Measurements from ENCODE around the gene FXYD1. TPM values are rescaled to one million over a fixed set of nuclear protein-coding genes. Genes with fewer than 3 reads are reported as not detected.

The FXYD1 gene
- total and polyA plus RNA-seq, 12 donors, result 251 to 819 (median 578) TPM

- TF ChIP-seq, protein P1, sequence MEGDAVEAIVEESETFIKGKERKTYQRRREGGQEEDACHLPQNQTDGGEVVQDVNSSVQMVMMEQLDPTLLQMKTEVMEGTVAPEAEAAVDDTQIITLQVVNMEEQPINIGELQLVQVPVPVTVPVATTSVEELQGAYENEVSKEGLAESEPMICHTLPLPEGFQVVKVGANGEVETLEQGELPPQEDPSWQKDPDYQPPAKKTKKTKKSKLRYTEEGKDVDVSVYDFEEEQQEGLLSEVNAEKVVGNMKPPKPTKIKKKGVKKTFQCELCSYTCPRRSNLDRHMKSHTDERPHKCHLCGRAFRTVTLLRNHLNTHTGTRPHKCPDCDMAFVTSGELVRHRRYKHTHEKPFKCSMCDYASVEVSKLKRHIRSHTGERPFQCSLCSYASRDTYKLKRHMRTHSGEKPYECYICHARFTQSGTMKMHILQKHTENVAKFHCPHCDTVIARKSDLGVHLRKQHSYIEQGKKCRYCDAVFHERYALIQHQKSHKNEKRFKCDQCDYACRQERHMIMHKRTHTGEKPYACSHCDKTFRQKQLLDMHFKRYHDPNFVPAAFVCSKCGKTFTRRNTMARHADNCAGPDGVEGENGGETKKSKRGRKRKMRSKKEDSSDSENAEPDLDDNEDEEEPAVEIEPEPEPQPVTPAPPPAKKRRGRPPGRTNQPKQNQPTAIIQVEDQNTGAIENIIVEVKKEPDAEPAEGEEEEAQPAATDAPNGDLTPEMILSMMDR (IDR thresholded peaks at IDR 0.05), result no peak
- no peak overlapping the region for H3K27ac ChIP-seq
- peaks cover 4 to 30% (median 12%) of the 10 kb centered on the region in 9 donors for H3K4me1 ChIP-seq
- no peak for ATAC-seq
- DNase-seq, result no peak
- no peaks in the 10 kb centered on the region for H3K27me3 ChIP-seq
- intact Hi-C loops (cut with DNase I), result no loop called here
- H3K36me3 ChIP-seq, result no peaks in the 10 kb centered on the region
- no peaks in the 10 kb centered on the region for H3K9me3 ChIP-seq
- H3K4me3 ChIP-seq, result no peak overlapping the region
- 58 to 63% methylated on average over 8 of the region's 8 CpGs for WGBS, 2 donors
Measured at GRCh38 chr19:35117116-35117515, 21.5 kb upstream of the FXYD1 start.

DNA sequence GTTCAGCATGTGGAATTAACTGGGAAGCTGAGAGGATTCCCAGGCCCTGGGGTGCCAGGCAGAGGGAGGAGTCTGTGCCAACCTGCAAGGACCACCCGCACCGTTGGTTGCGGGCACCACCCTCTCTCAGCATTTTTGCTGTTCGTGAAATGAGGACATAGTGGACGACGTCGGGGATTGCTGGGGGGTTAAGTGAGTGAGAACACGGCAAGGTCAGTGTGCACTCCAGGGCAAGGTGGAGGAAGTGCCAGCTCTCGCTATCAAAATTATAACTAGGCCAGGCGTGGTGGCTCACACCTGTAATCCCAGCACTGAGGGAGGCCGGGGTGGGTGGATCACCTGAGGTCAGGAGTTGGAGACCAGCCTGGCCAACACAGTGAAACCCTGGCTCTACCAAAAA, 20.8 kb upstream of the FXYD1 start:
- no peaks in the 10 kb centered on the region for H3K27me3 ChIP-seq
- H3K36me3 ChIP-seq, result no peaks in the 10 kb centered on the region
- no peak overlapping the region for H3K27ac ChIP-seq
- TF ChIP-seq, protein P1 (IDR thresholded peaks at IDR 0.05), result no peak
- no peaks in the 10 kb centered on the region for H3K9me3 ChIP-seq
- WGBS, 2 donors, result 76 to 77% methylated on average over 11 of the region's 11 CpGs
- DNase-seq (no peak), ATAC-seq (no peak)
- H3K4me3 ChIP-seq, result no peak overlapping the region
- peaks cover 4 to 30% (median 13%) of the 10 kb centered on the region in 9 donors for H3K4me1 ChIP-seq
- intact Hi-C loops (cut with DNase I), result no loop called here

GRCh38 chr19:35118268-35119020, 20.2 kb upstream of the FXYD1 start:
- H3K4me1 ChIP-seq, result peaks cover 6 to 36% (median 16%) of the 10 kb centered on the region in 9 donors
- DNase-seq, result no peak
- 78 to 79% methylated on average over 11 to 13 of the region's 13 CpGs for WGBS, 2 donors
- H3K27me3 ChIP-seq, result no peaks in the 10 kb centered on the region
- TF ChIP-seq, protein P1 (IDR thresholded peaks at IDR 0.05), result no peak
- no peak overlapping the region for H3K4me3 ChIP-seq
- ATAC-seq, result peak in 2 of 8 donors; percentile 4 to 15
- H3K27ac ChIP-seq, result peak overlapping the region in 1 of 10 donors; percentile 21
- no peaks in the 10 kb centered on the region for H3K36me3 ChIP-seq
- intact Hi-C loops (cut with DNase I), result no loop called here
- no peaks in the 10 kb centered on the region for H3K9me3 ChIP-seq

- WGBS, 2 donors, result 65 to 73% methylated on average over 14 of the region's 14 CpGs
- Histone ChIP-seq H3K4me1 (peaks cover 9 to 43% (median 23%) of the 10 kb centered on the region in 9 donors), H3K27ac (no peak overlapping the region), H3K36me3 (no peaks in the 10 kb centered on the region), H3K27me3 (no peaks in the 10 kb centered on the region), H3K4me3 (no peak overlapping the region), H3K9me3 (no peaks in the 10 kb centered on the region)
- TF ChIP-seq, protein P1 (IDR thresholded peaks at IDR 0.05), result no peak
- DNase-seq (no peak), ATAC-seq (no peak)
- intact Hi-C loops (cut with DNase I), result no loop called here
Measured at GRCh38 chr19:35119091-35119490, 19.5 kb upstream of the FXYD1 start.

Measured in heart right ventricle (tissue), 16 donors.